Thymus (tissue), 11 donors: Measurements from ENCODE around the gene GPR146. TPM values are rescaled to one million over a fixed set of nuclear protein-coding genes. Genes with fewer than 3 reads are reported as not detected.
A peak's percentile ranks its signal among the peaks of the same experiment; 100 is the strongest.

Source experiments
- DNase-seq, 9 donors: peaks; one replicate each; pipeline ENCODE4 v3.0.0-alpha.2; 2013; ENCODE audit warnings: low spot score in 9 of 9, low read depth in 6 of 9, missing footprints in 1 of 9
- H3K27ac ChIP-seq, 2 donors: one replicate each; pipeline ENCODE4 v1.5.1; 2013; ENCODE audit warnings: control low read depth in 1 of 2, low read depth in 1 of 2, low read length in 1 of 2, mild to moderate bottlenecking in 1 of 2, moderate library complexity in 1 of 2
- H3K27me3 ChIP-seq, 2 donors: one replicate each; pipeline ENCODE4 v1.5.1; 2013; ENCODE audit warnings: low read length in 1 of 2; ENCODE audit not compliant: control insufficient read depth in 2 of 2, insufficient read depth in 1 of 2
- H3K36me3 ChIP-seq, 2 donors: one replicate each; pipeline ENCODE4 v1.5.1; 2013; ENCODE audit warnings: low read length in 1 of 2, mild to moderate bottlenecking in 1 of 2, moderate library complexity in 1 of 2; ENCODE audit not compliant: control insufficient read depth in 2 of 2, insufficient read depth in 2 of 2
- H3K4me1 ChIP-seq, 2 donors: one replicate each; pipeline ENCODE4 v1.5.1; 2013; ENCODE audit warnings: low read length in 2 of 2; ENCODE audit not compliant: control insufficient read depth in 2 of 2, insufficient read depth in 2 of 2
- H3K4me3 ChIP-seq, 2 donors: one replicate each; pipeline ENCODE4 v1.5.1; 2013; ENCODE audit warnings: low read length in 2 of 2, control low read depth in 1 of 2, mild to moderate bottlenecking in 1 of 2
- H3K9me3 ChIP-seq, 2 donors: one replicate each; pipeline ENCODE4 v1.5.1; 2013; ENCODE audit warnings: low read length in 1 of 2, mild to moderate bottlenecking in 1 of 2; ENCODE audit not compliant: control insufficient read depth in 2 of 2, insufficient read depth in 1 of 2
- WGBS: extraction: QIAGEN DNeasy Blood & Tissue Kit; methylation state at CpG from one replicate; pipeline ENCODE4 v1.1.7; 2013; 5-methylcytosine and 5-hydroxymethylcytosine counted together
- polyA plus RNA-seq: library from polyadenylated mRNA; stranded (reverse); fragments of 200-250 nt; gene quantifications from one replicate; pipeline ENCODE4 v1.2.3, GENCODE V29; 2013
- total RNA-seq: library from RNA; stranded (reverse); fragments of 120-200 nt; gene quantifications from one replicate; pipeline ENCODE4 v1.2.4, GENCODE V29; 2013
- donor health status: healthy.

The GPR146 gene
- total and polyA plus RNA-seq, 2 donors = 2.7 to 12.6 TPM

- Histone ChIP-seq H3K36me3 (no peaks in the 10 kb centered on the region), H3K9me3 (peaks cover 0 to 1% of the 10 kb centered on the region in 2 donors), H3K27me3 (peaks cover 0 to 3% of the 10 kb centered on the region in 2 donors), H3K27ac (no peak overlapping the region), H3K4me3 (no peak overlapping the region), H3K4me1 (peaks cover 21 to 82% of the 10 kb centered on the region in 2 donors)
- WGBS = 82% methylated on average over 15 of the region's 15 CpGs
- DNase-seq = peak in 1 of 9 donors; percentile 61
Observed at GRCh38 chr7:1046722-1047679, 2.7 kb downstream of the GPR146 start.

DNA sequence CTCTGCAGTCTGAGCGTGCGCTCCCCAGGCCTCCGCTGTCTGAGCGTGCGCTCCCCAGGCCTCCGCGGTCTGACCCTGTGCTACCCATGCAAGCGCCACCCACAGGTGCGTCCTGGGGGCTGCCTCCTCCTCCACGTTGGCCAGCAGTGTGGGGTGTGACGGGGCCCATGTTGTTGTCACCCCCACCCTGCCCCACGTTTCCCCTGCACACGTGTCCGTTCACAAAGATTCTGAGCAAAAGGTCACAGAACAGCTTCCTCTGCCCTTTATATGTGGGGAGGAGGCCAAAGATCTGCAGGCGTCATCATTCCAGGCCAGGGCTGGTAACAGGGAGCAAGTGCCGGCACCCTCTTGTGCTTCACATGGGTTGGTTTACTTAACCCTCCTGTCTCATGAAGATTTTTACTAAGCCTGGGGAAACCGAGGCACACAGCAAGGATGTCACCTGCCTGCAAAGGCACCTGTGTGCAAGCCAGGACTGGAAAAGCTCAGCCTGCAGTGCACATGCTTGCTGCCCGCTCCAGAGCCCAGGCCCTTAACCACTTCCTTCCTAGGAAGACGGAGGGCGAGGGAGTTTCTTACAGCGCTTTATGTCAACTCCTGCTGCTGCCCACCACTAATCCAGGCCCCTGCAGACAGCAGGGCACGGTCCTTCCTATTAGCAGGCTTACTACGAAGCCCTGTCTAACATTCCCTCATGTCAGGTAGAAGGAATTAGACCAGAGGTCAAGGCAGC is 4.8 kb downstream of the GPR146 start:
- Histone ChIP-seq H3K36me3 (no peaks in the 10 kb centered on the region), H3K27ac (peak overlapping the region in 1 of 2 donors; percentile 34), H3K4me1 (peaks cover 15 to 81% of the 10 kb centered on the region in 2 donors), H3K9me3 (peaks cover 0 to 1% of the 10 kb centered on the region in 2 donors), H3K4me3 (no peak overlapping the region), H3K27me3 (peaks cover 0 to 4% of the 10 kb centered on the region in 2 donors)
- DNase-seq = peak in 1 of 9 donors; percentile 54
- 25% methylated on average over 23 of the region's 23 CpGs for WGBS

GRCh38 chr7:1049801-1050200 is 5.5 kb downstream of the GPR146 start:
- Histone ChIP-seq H3K4me3 (no peak overlapping the region), H3K27me3 (peaks cover 0 to 9% of the 10 kb centered on the region in 2 donors), H3K36me3 (no peaks in the 10 kb centered on the region), H3K27ac (peak overlapping the region in 1 of 2 donors; percentile 34), H3K9me3 (peaks cover 0 to 1% of the 10 kb centered on the region in 2 donors), H3K4me1 (peaks cover 13 to 84% of the 10 kb centered on the region in 2 donors)
- 32% methylated on average over 8 of the region's 8 CpGs for WGBS
- DNase-seq = peak in 1 of 9 donors; percentile 43

DNA sequence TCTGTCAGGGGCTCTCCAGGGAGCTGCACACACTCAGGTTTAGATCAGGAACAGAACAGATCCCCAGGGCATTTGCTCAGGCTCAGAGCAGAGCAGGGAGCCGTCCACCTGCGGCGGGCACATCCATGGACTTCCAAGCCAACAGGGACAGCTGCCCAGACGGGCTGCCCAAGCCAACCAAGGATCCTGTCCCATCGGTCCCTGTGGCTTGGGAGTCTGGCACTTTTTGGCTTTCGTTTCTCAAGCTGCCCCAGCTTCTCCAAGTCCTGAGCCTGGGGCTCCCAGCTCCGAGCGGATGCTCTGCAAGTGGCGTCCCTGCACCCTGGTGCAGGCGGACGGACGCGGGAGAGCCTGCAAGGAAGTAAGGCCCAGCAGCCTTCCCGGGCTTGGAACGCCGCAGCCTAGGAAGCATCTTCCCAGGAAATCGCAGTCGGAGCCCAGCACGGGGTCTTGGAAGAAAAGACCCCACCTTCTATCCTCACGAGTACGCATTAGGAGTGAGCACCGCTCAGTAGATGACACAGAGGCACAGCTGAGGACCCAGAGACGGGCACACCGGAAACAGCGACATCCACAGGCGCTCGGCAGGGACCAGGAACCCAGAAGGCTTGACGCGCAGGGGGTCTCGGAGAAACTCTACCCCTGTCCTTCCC is 6.0 kb downstream of the GPR146 start:
- Histone ChIP-seq H3K4me1 (peaks cover 18 to 84% of the 10 kb centered on the region in 2 donors), H3K9me3 (peaks cover 0 to 1% of the 10 kb centered on the region in 2 donors), H3K36me3 (no peaks in the 10 kb centered on the region), H3K4me3 (no peak overlapping the region), H3K27ac (no peak overlapping the region), H3K27me3 (peaks cover 0 to 13% of the 10 kb centered on the region in 2 donors)
- no peak for DNase-seq
- 94% methylated on average over 30 of the region's 30 CpGs for WGBS

- peaks cover 0 to 20% of the 10 kb centered on the region in 2 donors for H3K27me3 ChIP-seq
- H3K27ac ChIP-seq = no peak overlapping the region
- H3K9me3 ChIP-seq = peaks cover 0 to 1% of the 10 kb centered on the region in 2 donors
- no peak overlapping the region for H3K4me3 ChIP-seq
- H3K36me3 ChIP-seq = no peaks in the 10 kb centered on the region
- H3K4me1 ChIP-seq = peaks cover 18 to 88% of the 10 kb centered on the region in 2 donors
- WGBS = 96% methylated on average over 22 of the region's 22 CpGs
- no peak for DNase-seq
Observed at GRCh38 chr7:1050956-1051690, 6.8 kb downstream of the GPR146 start.

GRCh38 chr7:1052031-1052818 is 7.9 kb downstream of the GPR146 start:
- Histone ChIP-seq H3K27ac (peak overlapping the region in 1 of 2 donors; percentile 66), H3K9me3 (peaks cover 0 to 1% of the 10 kb centered on the region in 2 donors), H3K27me3 (peaks cover 0 to 24% of the 10 kb centered on the region in 2 donors), H3K36me3 (peaks cover 0 to 1% of the 10 kb centered on the region in 2 donors), H3K4me1 (peaks cover 18 to 80% of the 10 kb centered on the region in 2 donors), H3K4me3 (no peak overlapping the region)
- no peak for DNase-seq
- 85% methylated on average over 20 of the region's 20 CpGs for WGBS

DNA sequence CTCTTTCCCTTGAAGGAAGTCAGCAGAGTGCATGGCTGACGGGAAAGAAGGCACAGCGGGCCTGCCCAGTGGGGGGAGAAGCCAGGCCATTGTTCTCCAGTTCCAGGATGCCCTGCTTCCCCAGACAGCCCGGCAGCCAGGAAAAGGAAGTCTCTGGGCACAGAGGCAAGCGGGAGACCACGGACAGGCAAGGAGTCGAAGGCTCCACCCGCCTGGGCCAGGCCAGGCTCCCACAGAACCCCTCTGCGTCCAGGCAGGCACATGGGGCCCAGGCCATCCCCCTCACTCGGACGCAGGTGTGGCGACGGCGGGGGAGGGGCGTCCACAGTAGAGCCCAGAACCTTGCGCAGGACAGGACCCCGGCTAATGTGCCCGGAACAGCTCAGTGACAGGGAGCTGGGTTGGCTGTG is 8.7 kb downstream of the GPR146 start:
- 81% methylated on average over 17 of the region's 17 CpGs for WGBS
- Histone ChIP-seq H3K27me3 (peaks cover 0 to 24% of the 10 kb centered on the region in 2 donors), H3K4me1 (peaks cover 18 to 74% of the 10 kb centered on the region in 2 donors), H3K27ac (peak overlapping the region in 1 of 2 donors; percentile 66), H3K4me3 (no peak overlapping the region), H3K9me3 (peaks cover 0 to 1% of the 10 kb centered on the region in 2 donors), H3K36me3 (peaks cover 0 to 4% of the 10 kb centered on the region in 2 donors)
- DNase-seq = no peak
